ENCODE results near the gene ATG2A.

ATG2A gene

GRCh38 chr11:64891215-64891848 lies 25.7 kb downstream of the ATG2A start:
- Histone ChIP-seq H3K4me3 (IDR thresholded peaks at IDR 0.05; ENCODE audit: insufficient read depth, low read depth, low read length) (no peak overlapping the region), H3K27ac (no peak overlapping the region), H3K4me2 (no peak overlapping the region), H4K20me1 (ENCODE audit: insufficient read depth) (no peaks in the 10 kb centered on the region), H3K4me1 (ENCODE audit: low read depth, poor library complexity, severe bottlenecking) (peaks cover 11% of the 10 kb centered on the region), H2AFZ (ENCODE audit: low read depth) (no peak overlapping the region), H3K27me3 (ENCODE audit: insufficient read depth, low read depth) (no peaks in the 10 kb centered on the region), H3K36me3 (ENCODE audit: insufficient read depth) (no peaks in the 10 kb centered on the region), H3K9ac (no peak overlapping the region), H3K79me2 (ENCODE audit: insufficient read depth, low read depth) (no peaks in the 10 kb centered on the region)
- TF ChIP-seq CTCF (conservative IDR thresholded peaks at IDR 0.05; ENCODE audit: low read depth, low read length): no peak

- no peak for TF ChIP-seq CTCF (conservative IDR thresholded peaks at IDR 0.05; ENCODE audit: low read depth, low read length)
- Histone ChIP-seq H3K27ac (no peak overlapping the region), H2AFZ (ENCODE audit: low read depth) (no peak overlapping the region), H3K4me2 (no peak overlapping the region), H3K4me3 (IDR thresholded peaks at IDR 0.05; ENCODE audit: insufficient read depth, low read depth, low read length) (no peak overlapping the region), H3K36me3 (ENCODE audit: insufficient read depth) (no peaks in the 10 kb centered on the region), H3K27me3 (ENCODE audit: insufficient read depth, low read depth) (no peaks in the 10 kb centered on the region), H4K20me1 (ENCODE audit: insufficient read depth) (no peaks in the 10 kb centered on the region), H3K4me1 (ENCODE audit: low read depth, poor library complexity, severe bottlenecking) (peaks cover 11% of the 10 kb centered on the region), H3K9ac (no peak overlapping the region), H3K79me2 (ENCODE audit: insufficient read depth, low read depth) (no peaks in the 10 kb centered on the region)
These were observed 26.5 kb downstream of the ATG2A start for GRCh38 chr11:64890522-64890939.

DNA sequence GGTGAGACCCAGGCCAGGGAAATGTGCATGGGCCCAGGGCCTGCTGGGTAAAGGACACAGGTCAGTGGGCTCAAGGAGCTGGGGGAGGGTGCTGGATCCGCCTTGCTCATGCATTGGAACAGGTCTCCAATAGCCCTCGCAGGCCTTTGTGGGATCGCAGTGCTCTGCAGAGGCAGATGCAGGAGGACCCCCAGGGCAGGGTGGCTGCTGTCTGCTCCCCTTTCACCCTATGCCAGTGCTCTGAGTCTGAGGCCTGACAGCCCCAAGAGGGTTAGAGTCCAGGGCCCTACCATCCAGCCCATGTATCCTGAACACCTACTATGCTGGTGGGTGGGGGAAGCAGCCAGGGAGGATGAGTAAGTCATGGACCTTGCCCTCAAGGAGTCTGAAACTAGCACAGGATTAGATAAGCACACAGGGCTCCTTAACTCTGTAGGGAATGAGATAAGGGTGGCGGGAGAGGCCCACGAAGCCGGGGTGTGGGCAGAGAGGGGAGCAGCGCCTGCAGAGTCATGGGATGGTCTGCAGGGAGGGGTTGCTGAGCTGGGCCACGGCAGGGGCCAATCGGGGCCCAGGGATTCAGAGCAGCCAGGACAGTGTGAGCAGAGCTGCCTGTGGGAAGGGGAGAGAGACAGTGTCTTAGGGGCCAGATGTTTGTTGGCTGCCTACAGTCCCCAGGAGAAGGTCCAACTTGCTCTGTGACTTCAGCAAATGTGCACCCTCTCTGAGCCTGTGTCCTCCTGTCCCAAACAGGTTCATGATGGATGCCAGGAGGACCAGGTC lies 28.1 kb downstream of the ATG2A start:
- no peak overlapping the region for H3K27ac ChIP-seq
- no peaks in the 10 kb centered on the region for H3K36me3 ChIP-seq (ENCODE audit: insufficient read depth)
- peaks cover 7% of the 10 kb centered on the region for H3K4me1 ChIP-seq (ENCODE audit: low read depth, poor library complexity, severe bottlenecking)
- no peak overlapping the region for H2AFZ ChIP-seq (ENCODE audit: low read depth)
- TF ChIP-seq CTCF (conservative IDR thresholded peaks at IDR 0.05; ENCODE audit: low read depth, low read length): no peak
- H3K4me3 ChIP-seq (IDR thresholded peaks at IDR 0.05; ENCODE audit: insufficient read depth, low read depth, low read length): no peak overlapping the region
- no peaks in the 10 kb centered on the region for H3K27me3 ChIP-seq (ENCODE audit: insufficient read depth, low read depth)
- H3K4me2 ChIP-seq: no peak overlapping the region
- no peak overlapping the region for H3K9ac ChIP-seq
- H4K20me1 ChIP-seq (ENCODE audit: insufficient read depth): no peaks in the 10 kb centered on the region
- no peaks in the 10 kb centered on the region for H3K79me2 ChIP-seq (ENCODE audit: insufficient read depth, low read depth)

DNA sequence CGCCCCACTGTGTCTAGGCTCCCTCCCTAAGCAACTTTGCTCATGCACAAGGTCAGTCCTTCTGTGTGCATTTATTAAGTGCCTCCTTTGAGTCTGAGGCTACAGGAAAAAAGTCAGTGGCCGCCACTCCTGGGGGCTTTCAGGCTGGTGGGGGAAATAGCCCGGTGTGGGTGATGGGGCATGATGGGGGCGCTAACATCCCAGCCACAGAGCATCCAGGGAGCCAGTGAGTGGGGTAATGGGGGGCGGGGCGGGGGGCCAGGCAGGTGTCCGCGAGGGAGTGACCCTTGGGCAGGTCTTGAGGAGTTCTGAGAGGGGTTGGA lies 28.6 kb downstream of the ATG2A start:
- Histone ChIP-seq H2AFZ (ENCODE audit: low read depth) (peak overlapping the region; percentile 68), H3K9ac (no peak overlapping the region)

More for the DNA sequence above, 28.6 kb downstream of the ATG2A start:
- Histone ChIP-seq H3K4me3 (IDR thresholded peaks at IDR 0.05; ENCODE audit: insufficient read depth, low read depth, low read length) (no peak overlapping the region), H3K4me2 (0 out of 2 replicates have a peak overlapping the region, but pooled peaks have one; percentile 44), H3K27ac (no peak overlapping the region), H3K27me3 (ENCODE audit: insufficient read depth, low read depth) (no peaks in the 10 kb centered on the region), H4K20me1 (ENCODE audit: insufficient read depth) (no peaks in the 10 kb centered on the region), H3K4me1 (ENCODE audit: low read depth, poor library complexity, severe bottlenecking) (peaks cover 7% of the 10 kb centered on the region), H3K36me3 (ENCODE audit: insufficient read depth) (no peaks in the 10 kb centered on the region), H3K79me2 (ENCODE audit: insufficient read depth, low read depth) (no peaks in the 10 kb centered on the region)
- no peak for TF ChIP-seq CTCF (conservative IDR thresholded peaks at IDR 0.05; ENCODE audit: low read depth, low read length)
